ENCODE measurements around the gene ZNF92. TPM values are rescaled to one million over a fixed set of nuclear protein-coding genes. Genes with fewer than 3 reads are reported as not detected.

The ZNF92 gene
- total and polyA plus RNA-seq, 2 of the 13 experiments (the other 11 are each of a cell fraction or from before 2014, with no cell fraction given): 4.0 to 13.2 TPM

DNA sequence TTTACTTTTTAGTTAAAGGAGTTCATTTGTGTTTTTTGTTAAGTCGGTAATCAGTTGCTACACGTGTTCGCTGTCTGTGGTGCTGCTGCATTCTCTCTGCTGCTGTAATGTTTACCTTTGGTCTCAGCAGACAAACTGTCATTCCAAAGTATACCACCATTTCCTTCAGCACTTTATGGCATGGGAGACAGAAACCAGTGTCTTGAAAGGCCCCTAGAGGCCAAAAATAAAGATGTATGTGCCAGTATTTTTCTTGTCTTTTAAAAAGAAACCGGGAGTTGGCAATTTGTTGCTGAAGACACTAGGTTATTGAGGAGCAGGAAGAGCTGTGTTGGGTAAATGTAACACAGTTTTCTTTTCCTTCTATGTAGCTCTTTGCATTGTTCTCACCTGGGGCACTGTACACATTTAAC is 24.1 kb downstream of the ZNF92 start (continued):
- TF ChIP-seq, protein P1, sequence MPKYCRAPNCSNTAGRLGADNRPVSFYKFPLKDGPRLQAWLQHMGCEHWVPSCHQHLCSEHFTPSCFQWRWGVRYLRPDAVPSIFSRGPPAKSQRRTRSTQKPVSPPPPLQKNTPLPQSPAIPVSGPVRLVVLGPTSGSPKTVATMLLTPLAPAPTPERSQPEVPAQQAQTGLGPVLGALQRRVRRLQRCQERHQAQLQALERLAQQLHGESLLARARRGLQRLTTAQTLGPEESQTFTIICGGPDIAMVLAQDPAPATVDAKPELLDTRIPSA (CRISPR knock-in tag; IDR thresholded peaks at IDR 0.05; ENCODE audit: borderline replicate concordance): no peak
- peak; percentile 26; the same call in 1 of the 2 replicates for TF ChIP-seq TFDP1 (CRISPR knock-in tag; IDR thresholded peaks at IDR 0.05; ENCODE audit: borderline replicate concordance)
- peak; percentile 51 for TF ChIP-seq HNF4A (CRISPR knock-in tag; IDR thresholded peaks at IDR 0.05)
- TF ChIP-seq, protein P2, sequence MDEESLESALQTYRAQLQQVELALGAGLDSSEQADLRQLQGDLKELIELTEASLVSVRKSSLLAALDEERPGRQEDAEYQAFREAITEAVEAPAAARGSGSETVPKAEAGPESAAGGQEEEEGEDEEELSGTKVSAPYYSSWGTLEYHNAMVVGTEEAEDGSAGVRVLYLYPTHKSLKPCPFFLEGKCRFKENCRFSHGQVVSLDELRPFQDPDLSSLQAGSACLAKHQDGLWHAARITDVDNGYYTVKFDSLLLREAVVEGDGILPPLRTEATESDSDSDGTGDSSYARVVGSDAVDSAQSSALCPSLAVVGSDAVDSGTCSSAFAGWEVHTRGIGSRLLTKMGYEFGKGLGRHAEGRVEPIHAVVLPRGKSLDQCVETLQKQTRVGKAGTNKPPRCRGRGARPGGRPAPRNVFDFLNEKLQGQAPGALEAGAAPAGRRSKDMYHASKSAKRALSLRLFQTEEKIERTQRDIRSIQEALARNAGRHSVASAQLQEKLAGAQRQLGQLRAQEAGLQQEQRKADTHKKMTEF (CRISPR knock-in tag; IDR thresholded peaks at IDR 0.05): peak; percentile 55
- TF ChIP-seq RAD21 (CRISPR knock-in tag; IDR thresholded peaks at IDR 0.05): peak; percentile 48; the same call in 1 of the 2 replicates
- TF ChIP-seq FOXP1 (IDR thresholded peaks at IDR 0.05): no peak
- peak; percentile 74 for TF ChIP-seq FOXP1 (CRISPR knock-in tag; IDR thresholded peaks at IDR 0.05)
- peak; percentile 79; the same call in 1 of the 2 replicates for TF ChIP-seq AHDC1 (CRISPR knock-in tag; IDR thresholded peaks at IDR 0.05; ENCODE audit: borderline replicate concordance)
- TF ChIP-seq ZNF383 (CRISPR knock-in tag; IDR thresholded peaks at IDR 0.05; ENCODE audit: borderline replicate concordance): no peak
- peak; percentile 36; the same call in 1 of the 2 replicates for TF ChIP-seq CTCF (CRISPR knock-in tag; IDR thresholded peaks at IDR 0.05)
- TF ChIP-seq EP300 (IDR thresholded peaks at IDR 0.05; ENCODE audit: low read depth in 2 of 2, low read length in 2 of 2): peak in 1 of 2 experiments; percentile 71; a peak in 2 of 4 replicates
- TF ChIP-seq EP300 (CRISPR knock-in tag; IDR thresholded peaks at IDR 0.05; ENCODE audit: borderline replicate concordance): no peak
- TF ChIP-seq ZNF720 (CRISPR knock-in tag; IDR thresholded peaks at IDR 0.05): no peak
- TF ChIP-seq TFAP4 (IDR thresholded peaks at IDR 0.05; ENCODE audit: borderline replicate concordance, low read depth): peak; percentile 6; the same call in 1 of the 2 replicates
- no peak for TF ChIP-seq HNRNPH1 (optimal IDR thresholded peaks at IDR 0.05; ENCODE audit: low read depth, low read length)
- TF ChIP-seq ZNF629 (CRISPR knock-in tag; conservative IDR thresholded peaks at IDR 0.05): no peak
- TF ChIP-seq FOXA3 (CRISPR knock-in tag; IDR thresholded peaks at IDR 0.05): peak; percentile 89
- peak; percentile 78; the same call in 1 of the 2 replicates for TF ChIP-seq KMT2A (CRISPR knock-in tag; IDR thresholded peaks at IDR 0.05)
